ENCODE measurements around the gene INSIG2.

DNA sequence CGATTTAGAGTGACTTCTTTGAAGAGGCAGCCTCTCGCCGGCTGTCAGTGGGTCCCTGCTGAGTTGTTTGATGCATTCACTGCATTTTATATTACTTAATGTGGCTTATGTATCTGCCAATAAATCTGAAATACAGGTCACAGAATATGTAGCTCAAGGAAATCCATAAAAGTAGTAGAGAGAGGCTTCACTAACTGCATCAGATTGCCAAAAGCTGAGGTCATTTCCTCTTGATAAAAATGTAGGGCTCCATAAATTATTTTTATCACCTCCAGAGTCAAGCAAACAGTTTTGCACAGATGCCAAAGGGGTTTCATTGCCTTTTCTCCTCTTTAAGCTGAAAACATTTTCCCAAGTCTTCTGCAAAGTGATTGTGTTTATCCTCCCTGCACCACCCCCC lies 37.9 kb upstream of the INSIG2 start:
- TF ChIP-seq POLR2AphosphoS5 (IDR thresholded peaks at IDR 0.05; ENCODE audit: low read depth, low read length): no peak
- no peak for TF ChIP-seq SIN3A (IDR thresholded peaks at IDR 0.05; ENCODE audit: borderline replicate concordance, insufficient read depth, low read length)

Data from PFSK-1 (cell line).